K562 (cell line): Measurements from ENCODE around the gene ANTKMT. TPM values are rescaled to one million over a fixed set of nuclear protein-coding genes. Genes with fewer than 3 reads are reported as not detected.

Experiments
- ASH1L ChIP-seq: fragments of 450-650 bp; IDR thresholded peaks from 2 replicates; pipeline ENCODE4 v1.6.1; 2018; ENCODE audit warnings: borderline replicate concordance, mild to moderate bottlenecking, low read depth; ENCODE audit not compliant: partially characterized antibody
- CTBP1 ChIP-seq: fragments of 450-650 bp; IDR thresholded peaks from 2 replicates; pipeline ENCODE4 v1.6.1; 2016; ENCODE audit warnings: borderline replicate concordance
- EP300 ChIP-seq: IDR thresholded peaks from 2 replicates; pipeline ENCODE4 v1.6.1; 2012; ENCODE audit warnings: low read length, improper control_type of control experiment
- HDGF ChIP-seq: fragments of 450-650 bp; IDR thresholded peaks from 2 replicates; pipeline ENCODE4 v1.6.1; 2016
- LCOR ChIP-seq: sonication (generic); formaldehyde crosslinking; IDR thresholded peaks from 2 replicates; pipeline ENCODE4 v1.8.0; 2022; ENCODE audit warnings: mild to moderate bottlenecking, missing genetic modification reagents
- MCM5 ChIP-seq: fragments of 450-650 bp; IDR thresholded peaks from 2 replicates; pipeline ENCODE4 v1.6.1; 2016; ENCODE audit warnings: low read depth
- SIN3B ChIP-seq: fragments of 450-650 bp; IDR thresholded peaks from 2 replicates; pipeline ENCODE4 v1.6.1; 2017; ENCODE audit warnings: low read depth, mild to moderate bottlenecking, moderate library complexity
- U2AF2 ChIP-seq: fragments of 200-400 bp; formaldehyde crosslinking; optimal IDR thresholded peaks from 2 replicates; pipeline ENCODE3; 2017; ENCODE audit warnings: low read depth, mild to moderate bottlenecking, low read length
- ZKSCAN3 ChIP-seq: fragments of 250-450 bp; sonication (Bioruptor Pico); IDR thresholded peaks from 2 replicates; pipeline ENCODE4 v1.4.0; 2020
- ZNF24 ChIP-seq: fragments of 450-650 bp; IDR thresholded peaks from 2 replicates; pipeline ENCODE4 v1.6.1; 2016
- ZNF561 ChIP-seq: fragments of 450-650 bp; formaldehyde crosslinking; conservative IDR thresholded peaks from 2 replicates; pipeline ENCODE4 v1.4.0; 2020; ENCODE audit warnings: mild to moderate bottlenecking, moderate library complexity
- ZNF583 ChIP-seq: fragments of 250-450 bp; sonication (Bioruptor Pico); IDR thresholded peaks from 2 replicates; pipeline ENCODE4 v1.4.0; 2020
- polyA plus RNA-seq, 8 experiments: library from polyadenylated mRNA; depleted of rRNA in 4 of 8; stranded (reverse) in 5 of 8; unstranded in 3 of 8; fragments of >200 nt; fragmentation: Nextera tagmentation in 2 of 8; fragmentation: Illumina TruSeq in 1 of 8; extraction: Ambion mirVana in 2 of 8; extraction: Trizol in 1 of 8; gene quantifications; 2 replicates each; pipeline versions ENCODE4 v1.2.1 to v1.2.3, GENCODE V29; 2011 to 2014; ENCODE audit warnings: inconsistent platforms in 1 of 8, missing spikeins in 1 of 8
- total RNA-seq, 7 experiments: library from RNA; depleted of rRNA in 6 of 7; stranded (reverse); fragments of >200 nt in 6 of 7; fragmentation: Illumina TruSeq in 2 of 7; extraction: Trizol in 2 of 7; gene quantifications; 2 replicates each; pipeline versions ENCODE4 v1.2.1 to v1.2.3, GENCODE V29; 2011 to 2021; ENCODE audit warnings: low replicate concordance in 1 of 7
- TF ChIP-seq, protein P1 (sequence below): IDR thresholded peaks from 2 replicates; pipeline ENCODE4 v1.6.1; 2011; ENCODE audit warnings: borderline replicate concordance, low read depth, mild to moderate bottlenecking, moderate library complexity, low read length; ENCODE audit not compliant: insufficient read depth, poor library complexity, severe bottlenecking
- TF ChIP-seq, protein P2 (sequence below), 2 experiments: fragments of 450-650 bp; IDR thresholded peaks; 2 replicates each; pipeline ENCODE4 v1.6.1; 2016; ENCODE audit warnings: mild to moderate bottlenecking in 2 of 2, borderline replicate concordance in 1 of 2, low read depth in 1 of 2, moderate library complexity in 1 of 2
- TF ChIP-seq, protein P3 (sequence below): sonication (generic); formaldehyde crosslinking; IDR thresholded peaks from 2 replicates; pipeline ENCODE4 v1.8.0; 2022; ENCODE audit warnings: mild to moderate bottlenecking, missing genetic modification reagents, borderline replicate concordance

The ANTKMT gene
- total and polyA plus RNA-seq, 9 of the 15 experiments (the other 6 are each of a cell fraction or from before 2014, with no cell fraction given), result 0.58 to 217 (median 19.1) TPM

DNA sequence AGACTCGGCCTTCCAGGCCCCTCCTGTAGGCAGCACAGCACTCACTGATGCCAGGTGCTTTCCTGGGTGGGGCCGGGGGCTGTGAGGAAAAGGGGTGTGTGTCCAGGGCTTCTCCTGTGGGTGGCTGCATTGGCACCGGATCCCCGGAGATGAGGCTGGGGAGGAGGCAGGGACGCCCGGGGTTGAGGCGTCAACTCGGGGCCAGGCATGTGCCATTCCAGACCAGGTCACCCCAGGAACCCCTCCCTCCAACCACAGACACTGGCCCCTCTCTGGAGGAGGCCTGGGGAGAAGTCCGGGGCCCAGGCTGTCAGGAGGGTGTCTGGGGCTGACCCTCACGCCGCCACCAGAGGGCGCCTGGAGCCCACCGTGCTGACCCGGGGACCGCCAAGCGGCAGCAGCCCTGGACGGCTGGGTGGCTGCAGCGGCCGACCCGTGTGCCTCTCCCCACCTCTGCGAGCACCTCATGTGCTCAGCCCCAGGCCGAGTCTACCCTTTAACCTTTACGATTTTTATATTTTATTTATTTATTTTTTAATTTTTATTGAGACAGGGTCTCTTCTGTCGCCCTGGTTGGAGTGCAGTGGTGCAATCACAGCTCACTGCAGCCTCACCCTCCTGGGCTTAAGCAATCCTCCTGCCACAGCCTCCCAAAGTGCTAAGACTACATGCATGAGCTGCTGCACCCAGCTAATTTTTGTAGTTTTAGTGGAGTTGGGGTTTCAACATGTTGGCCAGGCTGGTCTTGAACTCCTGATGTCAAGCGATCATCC, 9.2 kb upstream of the ANTKMT start (continued):
- TF ChIP-seq, protein P1, sequence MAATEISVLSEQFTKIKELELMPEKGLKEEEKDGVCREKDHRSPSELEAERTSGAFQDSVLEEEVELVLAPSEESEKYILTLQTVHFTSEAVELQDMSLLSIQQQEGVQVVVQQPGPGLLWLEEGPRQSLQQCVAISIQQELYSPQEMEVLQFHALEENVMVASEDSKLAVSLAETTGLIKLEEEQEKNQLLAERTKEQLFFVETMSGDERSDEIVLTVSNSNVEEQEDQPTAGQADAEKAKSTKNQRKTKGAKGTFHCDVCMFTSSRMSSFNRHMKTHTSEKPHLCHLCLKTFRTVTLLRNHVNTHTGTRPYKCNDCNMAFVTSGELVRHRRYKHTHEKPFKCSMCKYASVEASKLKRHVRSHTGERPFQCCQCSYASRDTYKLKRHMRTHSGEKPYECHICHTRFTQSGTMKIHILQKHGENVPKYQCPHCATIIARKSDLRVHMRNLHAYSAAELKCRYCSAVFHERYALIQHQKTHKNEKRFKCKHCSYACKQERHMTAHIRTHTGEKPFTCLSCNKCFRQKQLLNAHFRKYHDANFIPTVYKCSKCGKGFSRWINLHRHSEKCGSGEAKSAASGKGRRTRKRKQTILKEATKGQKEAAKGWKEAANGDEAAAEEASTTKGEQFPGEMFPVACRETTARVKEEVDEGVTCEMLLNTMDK, result peak; percentile 61
- no peak for TF ChIP-seq ZNF561
- no peak for TF ChIP-seq CTBP1
- no peak for TF ChIP-seq ZNF24
- TF ChIP-seq LCOR (CRISPR knock-in tag), result 0 out of 2 replicates have a peak, but pooled peaks have one; percentile 29
- TF ChIP-seq, protein P2, sequence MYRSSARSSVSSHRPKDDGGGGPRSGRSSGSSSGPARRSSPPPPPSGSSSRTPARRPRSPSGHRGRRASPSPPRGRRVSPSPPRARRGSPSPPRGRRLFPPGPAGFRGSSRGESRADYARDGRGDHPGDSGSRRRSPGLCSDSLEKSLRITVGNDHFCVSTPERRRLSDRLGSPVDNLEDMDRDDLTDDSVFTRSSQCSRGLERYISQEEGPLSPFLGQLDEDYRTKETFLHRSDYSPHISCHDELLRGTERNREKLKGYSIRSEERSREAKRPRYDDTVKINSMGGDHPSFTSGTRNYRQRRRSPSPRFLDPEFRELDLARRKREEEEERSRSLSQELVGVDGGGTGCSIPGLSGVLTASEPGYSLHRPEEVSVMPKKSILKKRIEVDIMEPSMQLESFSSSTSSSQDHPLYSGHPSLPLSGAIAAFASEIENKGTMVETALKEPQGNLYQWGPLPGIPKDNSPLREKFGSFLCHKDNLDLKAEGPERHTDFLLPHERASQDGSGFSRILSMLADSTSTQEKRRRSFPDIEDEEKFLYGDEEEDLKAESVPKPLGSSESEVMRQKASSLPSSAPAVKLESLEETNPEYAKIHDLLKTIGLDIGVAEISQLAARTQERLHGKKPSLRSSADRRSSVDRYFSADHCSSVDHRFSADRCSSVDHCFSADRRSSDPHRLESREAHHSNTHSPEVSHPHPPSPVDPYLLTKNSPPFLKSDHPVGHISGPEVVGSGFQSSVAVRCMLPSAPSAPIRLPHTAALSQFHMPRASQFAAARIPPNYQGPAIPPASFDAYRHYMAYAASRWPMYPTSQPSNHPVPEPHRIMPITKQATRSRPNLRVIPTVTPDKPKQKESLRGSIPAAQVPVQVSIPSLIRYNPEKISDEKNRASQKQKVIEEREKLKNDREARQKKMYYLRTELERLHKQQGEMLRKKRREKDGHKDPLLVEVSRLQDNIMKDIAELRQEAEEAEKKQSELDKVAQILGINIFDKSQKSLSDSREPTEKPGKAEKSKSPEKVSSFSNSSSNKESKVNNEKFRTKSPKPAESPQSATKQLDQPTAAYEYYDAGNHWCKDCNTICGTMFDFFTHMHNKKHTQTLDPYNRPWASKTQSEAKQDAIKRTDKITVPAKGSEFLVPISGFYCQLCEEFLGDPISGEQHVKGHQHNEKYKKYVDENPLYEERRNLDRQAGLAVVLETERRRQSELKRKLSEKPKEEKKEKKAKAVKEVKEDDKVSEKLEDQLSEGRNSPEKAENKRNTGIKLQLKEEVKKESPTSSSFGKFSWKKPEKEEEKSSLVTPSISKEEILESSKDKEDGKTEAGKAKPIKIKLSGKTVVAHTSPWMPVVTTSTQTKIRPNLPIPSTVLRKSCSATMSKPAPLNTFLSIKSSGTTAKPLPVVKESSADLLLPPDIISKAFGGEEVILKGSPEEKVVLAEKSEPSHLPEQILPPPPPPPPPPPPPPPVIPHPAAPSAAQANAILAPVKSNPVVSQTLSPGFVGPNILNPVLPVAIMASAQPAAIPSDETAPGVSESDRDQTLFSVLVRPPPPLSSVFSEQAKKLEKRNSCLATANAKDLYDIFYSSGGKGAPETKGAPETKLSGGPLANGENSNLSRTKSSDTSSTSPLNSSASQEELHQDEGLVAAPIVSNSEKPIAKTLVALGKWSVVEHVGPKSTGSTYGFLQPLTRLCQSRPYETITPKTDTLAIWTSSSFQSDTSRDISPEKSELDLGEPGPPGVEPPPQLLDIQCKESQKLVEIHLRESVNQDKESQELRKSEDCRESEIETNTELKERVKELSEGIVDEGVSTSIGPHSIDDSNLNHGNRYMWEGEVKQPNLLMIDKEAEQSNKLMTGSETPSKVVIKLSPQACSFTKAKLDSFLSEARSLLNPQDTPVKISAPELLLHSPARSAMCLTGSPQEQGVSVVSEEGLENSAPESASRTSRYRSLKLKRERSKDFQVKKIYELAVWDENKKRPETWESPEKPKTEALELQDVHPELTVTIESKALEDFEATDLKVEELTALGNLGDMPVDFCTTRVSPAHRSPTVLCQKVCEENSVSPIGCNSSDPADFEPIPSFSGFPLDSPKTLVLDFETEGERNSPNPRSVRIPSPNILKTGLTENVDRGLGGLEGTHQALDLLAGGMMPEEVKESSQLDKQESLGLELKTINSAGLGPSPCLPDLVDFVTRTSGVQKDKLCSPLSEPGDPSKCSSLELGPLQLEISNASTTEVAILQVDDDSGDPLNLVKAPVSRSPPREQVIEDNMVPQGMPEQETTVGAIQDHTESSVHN (IDR thresholded peaks at IDR 0.05; ENCODE audit: borderline replicate concordance in 1 of 2, low read depth in 1 of 2), result no peak
- no peak for TF ChIP-seq ZKSCAN3 (CRISPR knock-in tag)
- no peak for TF ChIP-seq MCM5
- TF ChIP-seq SIN3B, result no peak
- no peak for TF ChIP-seq ASH1L
- TF ChIP-seq, protein P3, sequence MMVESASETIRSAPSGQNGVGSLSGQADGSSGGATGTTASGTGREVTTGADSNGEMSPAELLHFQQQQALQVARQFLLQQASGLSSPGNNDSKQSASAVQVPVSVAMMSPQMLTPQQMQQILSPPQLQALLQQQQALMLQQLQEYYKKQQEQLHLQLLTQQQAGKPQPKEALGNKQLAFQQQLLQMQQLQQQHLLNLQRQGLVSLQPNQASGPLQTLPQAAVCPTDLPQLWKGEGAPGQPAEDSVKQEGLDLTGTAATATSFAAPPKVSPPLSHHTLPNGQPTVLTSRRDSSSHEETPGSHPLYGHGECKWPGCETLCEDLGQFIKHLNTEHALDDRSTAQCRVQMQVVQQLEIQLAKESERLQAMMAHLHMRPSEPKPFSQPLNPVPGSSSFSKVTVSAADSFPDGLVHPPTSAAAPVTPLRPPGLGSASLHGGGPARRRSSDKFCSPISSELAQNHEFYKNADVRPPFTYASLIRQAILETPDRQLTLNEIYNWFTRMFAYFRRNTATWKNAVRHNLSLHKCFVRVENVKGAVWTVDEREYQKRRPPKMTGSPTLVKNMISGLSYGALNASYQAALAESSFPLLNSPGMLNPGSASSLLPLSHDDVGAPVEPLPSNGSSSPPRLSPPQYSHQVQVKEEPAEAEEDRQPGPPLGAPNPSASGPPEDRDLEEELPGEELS, result no peak
- no peak for TF ChIP-seq EP300
- no peak for TF ChIP-seq ZNF583 (CRISPR knock-in tag)
- no peak for TF ChIP-seq HDGF
- TF ChIP-seq U2AF2, result no peak
